Measurements from ENCODE around the gene FGD2. TPM values are rescaled to one million over a fixed set of nuclear protein-coding genes. Genes with fewer than 3 reads are reported as not detected.
A peak's percentile ranks its signal among the peaks of the same experiment; 100 is the strongest.
"Not testable (repeated sequence)": the region's sequence is repeated elsewhere in the genome, so short reads cannot be mapped to it uniquely, and the experiment has no call there.

The FGD2 gene
- total RNA-seq, 1 donor from 2014 or later: not detected

GRCh38 chr6:37036146-37036545 lies 30.7 kb downstream of the FGD2 start:
- H3K36me3 Mint-ChIP-seq (ENCODE audit: insufficient read depth): no peaks in the 10 kb centered on the region
- TF ChIP-seq CTCF (IDR thresholded peaks at IDR 0.05; ENCODE audit: unreplicated experiment): no peak
- DNase-seq (ENCODE audit: low spot score, unreplicated experiment): no peak
- no peaks in the 10 kb centered on the region for H3K9me3 Mint-ChIP-seq (ENCODE audit: low read depth)
- peaks cover 3% of the 10 kb centered on the region for H3K27me3 Mint-ChIP-seq
- no peak overlapping the region for H3K27ac Mint-ChIP-seq
- peaks cover 7% of the 10 kb centered on the region for H3K4me1 Mint-ChIP-seq (ENCODE audit: low read depth)
- H3K4me3 Mint-ChIP-seq (ENCODE audit: low read depth): no peak overlapping the region

GRCh38 chr6:37038292-37039198 lies 33.1 kb downstream of the FGD2 start:
- H3K27ac Mint-ChIP-seq: no peak overlapping the region
- DNase-seq (ENCODE audit: low spot score, unreplicated experiment): no peak
- no peaks in the 10 kb centered on the region for H3K36me3 Mint-ChIP-seq (ENCODE audit: insufficient read depth)
- peaks cover under 1% of the 10 kb centered on the region for H3K27me3 Mint-ChIP-seq
- no peak for TF ChIP-seq CTCF (IDR thresholded peaks at IDR 0.05; ENCODE audit: unreplicated experiment)
- no peak overlapping the region for H3K4me3 Mint-ChIP-seq (ENCODE audit: low read depth)
- no peaks in the 10 kb centered on the region for H3K9me3 Mint-ChIP-seq (ENCODE audit: low read depth)
- peaks cover 7% of the 10 kb centered on the region for H3K4me1 Mint-ChIP-seq (ENCODE audit: low read depth)

- DNase-seq (ENCODE audit: low spot score, unreplicated experiment): no peak
- H3K9me3 Mint-ChIP-seq (ENCODE audit: low read depth): no peaks in the 10 kb centered on the region
- no peaks in the 10 kb centered on the region for H3K27me3 Mint-ChIP-seq
- peak overlapping the region; percentile 52 for H3K27ac Mint-ChIP-seq
- H3K36me3 Mint-ChIP-seq (ENCODE audit: insufficient read depth): no peaks in the 10 kb centered on the region
- H3K4me3 Mint-ChIP-seq (ENCODE audit: low read depth): no peak overlapping the region
- TF ChIP-seq CTCF (IDR thresholded peaks at IDR 0.05; ENCODE audit: unreplicated experiment): no peak
- peaks cover 7% of the 10 kb centered on the region for H3K4me1 Mint-ChIP-seq (ENCODE audit: low read depth)
Observed at GRCh38 chr6:37039958-37040357, 34.5 kb downstream of the FGD2 start.

- H3K36me3 Mint-ChIP-seq (ENCODE audit: insufficient read depth): no peaks in the 10 kb centered on the region
- H3K4me3 Mint-ChIP-seq (ENCODE audit: low read depth): no peak overlapping the region
- H3K27ac Mint-ChIP-seq: no peak overlapping the region
- peaks cover 7% of the 10 kb centered on the region for H3K4me1 Mint-ChIP-seq (ENCODE audit: low read depth)
- no peak for TF ChIP-seq CTCF (IDR thresholded peaks at IDR 0.05; ENCODE audit: unreplicated experiment)
- H3K27me3 Mint-ChIP-seq: peaks cover 1% of the 10 kb centered on the region
- no peaks in the 10 kb centered on the region for H3K9me3 Mint-ChIP-seq (ENCODE audit: low read depth)
- DNase-seq (ENCODE audit: low spot score, unreplicated experiment): no peak
Observed at GRCh38 chr6:37041521-37041920, 36.1 kb downstream of the FGD2 start.

GRCh38 chr6:37042150-37042549 lies 36.7 kb downstream of the FGD2 start:
- Mint-ChIP-seq H3K4me1 (ENCODE audit: low read depth) (peaks cover 7% of the 10 kb centered on the region), H3K9me3 (ENCODE audit: low read depth) (no peaks in the 10 kb centered on the region), H3K27me3 (peaks cover 3% of the 10 kb centered on the region), H3K36me3 (ENCODE audit: insufficient read depth) (no peaks in the 10 kb centered on the region), H3K4me3 (ENCODE audit: low read depth) (no peak overlapping the region), H3K27ac (no peak overlapping the region)
- no peak for DNase-seq (ENCODE audit: low spot score, unreplicated experiment)
- no peak for TF ChIP-seq CTCF (IDR thresholded peaks at IDR 0.05; ENCODE audit: unreplicated experiment)

GRCh38 chr6:37043091-37043490 lies 37.6 kb downstream of the FGD2 start:
- H3K4me3 Mint-ChIP-seq (ENCODE audit: low read depth); H3K9me3 Mint-ChIP-seq (ENCODE audit: low read depth); H3K4me1 Mint-ChIP-seq (ENCODE audit: low read depth); H3K27me3 Mint-ChIP-seq; H3K36me3 Mint-ChIP-seq (ENCODE audit: insufficient read depth); H3K27ac Mint-ChIP-seq; DNase-seq (ENCODE audit: low spot score, unreplicated experiment): not testable (repeated sequence)
